GM21529 (cell line): ENCODE data around the gene GALNT14.

Source experiments
- ATAC-seq: cut with Tn5 transposase; IDR thresholded peaks from one replicate; pipeline ENCODE4 v1.9.1; 2021; ENCODE audit not compliant: unreplicated experiment

Gene GALNT14

DNA sequence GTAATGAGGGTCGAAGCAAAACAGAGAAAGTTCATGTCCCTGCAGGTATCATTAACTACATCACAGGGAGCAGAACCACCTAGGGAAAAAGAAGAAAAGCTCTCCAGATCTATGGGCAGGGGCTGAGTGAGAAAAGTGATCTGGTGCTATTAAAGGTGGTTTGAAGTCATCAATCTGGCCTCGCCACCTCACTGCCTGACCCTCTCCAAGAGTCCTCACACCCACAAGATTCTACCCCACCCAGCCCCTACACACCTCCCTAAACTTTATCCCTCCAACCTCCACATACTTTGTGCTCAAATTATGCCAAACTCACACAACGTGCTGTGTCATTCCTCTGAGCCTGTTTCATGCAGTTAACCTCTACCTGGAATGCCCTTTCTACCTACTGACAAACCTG lies 2.2 kb downstream of the GALNT14 start:
- ATAC-seq: no peak

GRCh38 chr2:31134480-31134879 lies 3.8 kb downstream of the GALNT14 start:
- no peak for ATAC-seq

- ATAC-seq: no peak
Observed at GRCh38 chr2:31132786-31133185, 5.5 kb downstream of the GALNT14 start.

- no peak for ATAC-seq
Observed at GRCh38 chr2:31131871-31132270, 6.4 kb downstream of the GALNT14 start.

DNA sequence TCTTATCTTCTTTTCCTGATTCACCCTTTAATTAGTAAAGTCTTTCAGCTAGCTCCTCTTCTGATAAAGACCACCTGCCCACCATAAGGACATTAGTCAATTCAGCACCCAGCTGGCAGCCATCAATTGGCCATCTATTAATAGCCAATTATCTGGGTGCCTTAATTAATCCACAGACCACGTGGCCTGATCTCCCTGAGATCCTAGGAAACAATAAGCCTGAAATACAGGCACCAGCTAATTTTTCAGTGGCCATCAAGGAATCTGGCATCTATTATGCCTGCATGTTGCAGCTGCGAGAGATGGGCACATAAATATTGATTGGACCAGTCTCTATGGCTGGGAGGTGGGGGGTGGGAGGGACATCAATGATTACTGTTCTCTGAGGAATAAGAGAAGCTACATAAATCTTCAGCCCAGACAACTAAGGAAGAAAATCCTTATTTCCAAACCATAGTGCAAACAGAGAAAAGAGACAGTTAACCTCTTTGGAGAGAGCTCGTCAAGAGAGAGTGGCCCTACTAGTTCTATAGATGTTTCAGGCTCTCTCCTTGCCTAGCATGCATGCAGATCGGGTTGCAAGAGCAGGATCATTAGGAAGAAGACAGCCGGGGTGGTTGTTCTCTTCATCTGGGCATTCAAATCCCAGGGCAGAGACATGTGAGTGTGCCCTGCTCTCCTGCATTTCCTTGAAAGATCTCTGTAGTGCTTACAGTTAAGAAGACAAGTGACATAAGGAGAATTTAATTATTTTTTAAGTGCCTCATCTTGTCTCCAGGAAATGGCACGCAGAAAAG lies 8.7 kb downstream of the GALNT14 start:
- no peak for ATAC-seq

DNA sequence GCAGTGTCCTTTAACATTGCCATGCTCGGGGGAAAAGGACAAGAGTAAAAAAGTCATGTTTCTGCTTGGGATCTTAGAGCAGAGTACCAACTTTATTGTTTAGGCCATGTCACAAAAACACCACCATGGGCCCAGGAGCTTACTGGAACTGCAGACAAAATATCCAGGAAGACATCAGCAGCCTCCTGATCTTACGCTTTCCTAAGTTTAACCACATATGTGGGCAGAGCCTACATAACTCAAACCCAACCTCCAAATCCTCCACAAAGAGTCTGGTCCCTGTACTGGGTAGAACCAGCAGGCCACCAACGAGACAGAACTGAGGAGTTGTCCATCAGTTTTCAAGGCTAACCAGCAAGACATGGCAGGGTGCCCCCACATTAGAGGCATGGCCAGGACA lies 10.3 kb downstream of the GALNT14 start:
- no peak for ATAC-seq

DNA sequence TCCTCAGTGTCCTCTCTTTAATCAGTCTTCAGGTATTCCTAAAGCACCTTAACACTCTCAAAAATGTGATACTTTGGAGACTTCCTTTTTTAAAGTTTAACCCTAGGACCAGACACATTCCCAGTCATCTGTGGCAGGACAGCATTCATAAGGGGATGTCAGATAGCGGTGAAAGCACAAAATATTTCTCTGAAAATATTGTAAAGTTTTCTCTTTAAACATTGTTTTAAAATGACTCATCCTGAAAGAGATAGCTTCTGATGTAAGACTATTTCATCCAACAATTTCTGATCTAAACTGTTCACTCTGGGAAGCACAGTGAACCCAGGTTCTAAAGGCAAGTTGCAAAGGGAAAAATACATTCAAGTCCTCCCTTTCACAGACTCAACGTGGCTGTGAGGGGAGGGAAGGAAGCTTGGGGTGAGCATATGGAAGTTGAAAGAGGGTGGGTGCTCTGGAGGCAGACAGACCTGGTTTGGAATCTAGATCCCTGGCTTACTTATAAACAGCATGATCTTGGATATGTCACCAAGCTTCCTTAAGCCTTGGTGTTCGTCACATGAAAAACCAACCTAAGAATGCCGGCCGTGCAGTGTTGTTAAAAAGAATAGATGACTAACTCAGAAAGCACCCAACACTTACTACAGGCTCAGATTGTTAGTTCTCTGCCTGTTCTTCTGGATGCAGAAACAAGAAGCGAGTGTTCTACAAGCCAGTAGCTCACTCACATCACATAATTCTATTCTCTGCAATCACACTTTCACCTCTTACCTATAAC lies 12.1 kb downstream of the GALNT14 start:
- ATAC-seq: no peak

DNA sequence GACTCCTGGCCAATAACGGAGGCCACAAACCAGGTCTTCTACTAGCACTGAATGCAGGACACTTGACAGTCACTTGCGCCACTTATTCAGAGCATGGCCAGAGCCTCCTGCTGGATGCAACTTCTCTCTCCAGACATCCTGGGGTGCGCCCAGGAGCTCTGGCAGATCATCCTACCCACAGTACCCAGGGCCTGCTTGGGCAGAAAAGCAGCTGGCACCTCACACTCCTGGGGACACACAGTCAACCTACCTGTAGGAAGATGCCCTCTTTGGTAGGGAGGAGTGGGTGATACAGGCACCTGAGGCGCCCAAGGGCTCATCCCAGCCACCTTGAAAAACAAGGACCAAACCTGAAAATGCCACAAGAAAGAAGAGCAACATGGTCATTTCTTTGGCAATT lies 13.3 kb downstream of the GALNT14 start:
- ATAC-seq: no peak

DNA sequence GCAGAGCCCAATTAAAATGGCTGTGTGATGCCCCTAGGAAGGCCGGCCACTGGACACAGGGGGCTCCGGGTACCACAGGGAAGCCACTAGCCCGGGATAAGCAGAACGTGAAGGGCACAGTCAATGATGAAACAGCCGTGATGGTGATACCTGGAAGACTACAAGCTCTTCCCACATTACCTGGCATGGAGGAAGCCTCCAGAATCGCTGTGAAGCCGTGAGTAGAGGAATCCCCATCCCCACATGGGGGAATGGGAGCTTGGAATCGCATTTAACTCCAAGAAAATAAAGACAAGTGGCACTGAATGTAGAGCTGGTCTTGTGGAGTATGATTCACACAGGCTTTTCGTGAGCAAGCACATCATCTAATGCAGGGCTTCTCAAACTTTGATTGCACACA lies 16.1 kb downstream of the GALNT14 start:
- no peak for ATAC-seq

DNA sequence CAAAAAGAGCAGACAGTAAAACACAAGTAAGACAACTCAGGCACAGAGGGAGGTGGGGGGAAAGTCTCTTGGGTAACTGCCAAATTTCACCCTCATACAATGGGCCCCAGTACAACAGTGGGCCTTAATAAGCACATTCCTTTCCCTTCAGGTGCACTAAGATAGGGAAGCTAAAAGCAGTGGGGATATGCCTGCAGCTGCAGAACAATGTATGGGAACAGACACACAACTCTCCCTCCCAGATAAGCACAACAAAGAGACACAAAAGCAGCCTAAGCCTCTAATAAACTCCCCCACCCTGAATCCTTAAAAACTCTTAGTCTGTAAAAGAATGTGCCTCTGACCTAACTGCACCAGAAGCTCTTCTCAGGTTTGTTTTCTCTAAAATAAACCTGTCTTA lies 24.5 kb downstream of the GALNT14 start:
- ATAC-seq: no peak

DNA sequence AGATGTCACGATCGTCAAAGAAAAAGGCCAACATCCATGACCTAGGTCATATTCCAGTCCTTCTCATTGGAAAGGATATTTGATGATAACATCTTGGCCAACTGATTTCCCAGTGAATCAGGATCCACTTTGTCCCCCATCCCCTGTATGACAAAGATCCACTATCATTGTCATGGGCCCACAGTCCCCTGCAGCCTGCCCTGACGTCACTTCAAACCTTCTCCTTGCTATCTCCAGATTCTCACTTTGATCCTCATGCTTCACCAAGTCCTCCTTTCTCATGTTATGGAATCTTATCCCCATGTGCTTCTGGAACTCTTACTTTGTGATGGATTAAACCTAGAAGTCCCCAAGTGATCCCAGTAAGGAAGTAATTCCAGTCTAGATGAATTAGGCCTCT lies 25.7 kb downstream of the GALNT14 start:
- ATAC-seq: no peak

GRCh38 chr2:31110998-31111397 lies 27.2 kb downstream of the GALNT14 start:
- ATAC-seq: no peak

DNA sequence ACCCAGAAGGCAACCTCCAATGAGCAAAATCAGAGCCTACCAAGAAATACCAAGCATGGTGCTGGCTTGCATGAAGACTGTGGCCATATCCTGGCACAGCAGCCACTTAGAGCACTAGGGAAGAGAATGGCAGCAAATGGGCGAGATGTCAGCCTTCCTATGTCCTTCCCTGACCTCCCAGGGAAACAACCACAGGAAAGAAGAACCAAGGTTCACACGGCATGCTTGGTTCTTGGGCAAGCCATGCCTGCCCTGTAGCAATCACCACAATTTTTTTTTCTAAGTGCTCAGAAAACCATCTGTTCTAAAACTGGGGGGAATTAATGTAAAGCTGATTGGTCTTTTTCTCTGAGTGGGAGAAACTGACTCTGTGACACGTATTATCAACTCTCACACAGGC lies 27.8 kb downstream of the GALNT14 start:
- ATAC-seq: no peak

GRCh38 chr2:31109633-31110192 lies 28.5 kb downstream of the GALNT14 start:
- ATAC-seq: no peak

DNA sequence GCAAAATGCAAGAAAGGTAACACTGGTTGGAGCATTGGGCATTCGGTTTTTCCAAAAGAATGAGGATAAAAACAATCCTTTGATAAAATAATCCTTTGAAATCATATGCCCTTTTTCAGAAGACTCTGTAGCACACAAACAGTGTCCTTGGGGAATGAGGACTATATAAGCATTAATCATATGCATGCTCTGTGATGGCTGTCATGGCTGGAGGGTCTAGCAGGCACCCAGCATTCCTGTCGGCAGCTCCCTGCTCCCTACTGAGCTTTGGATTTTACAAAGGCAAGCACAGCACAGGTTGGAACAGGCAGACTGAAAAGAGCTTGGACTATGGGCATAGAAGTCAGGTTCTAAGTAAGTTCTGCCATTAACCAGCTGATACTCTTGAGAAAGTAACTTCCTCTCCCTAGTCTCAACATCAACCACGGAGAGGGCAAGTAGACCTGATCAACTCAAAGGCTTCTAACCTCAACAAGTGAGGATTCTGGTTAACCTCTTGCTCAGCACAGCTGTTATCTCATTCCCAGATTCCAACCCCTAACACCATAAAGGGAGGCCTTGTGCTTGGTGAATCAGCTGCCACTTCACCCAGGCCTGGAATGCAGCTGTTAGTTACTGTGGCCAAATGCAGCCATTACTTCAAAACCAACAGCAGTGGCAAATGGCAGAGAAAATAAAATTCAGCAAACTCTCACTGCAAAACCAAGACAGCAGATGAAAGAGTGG lies 29.5 kb downstream of the GALNT14 start:
- no peak for ATAC-seq

DNA sequence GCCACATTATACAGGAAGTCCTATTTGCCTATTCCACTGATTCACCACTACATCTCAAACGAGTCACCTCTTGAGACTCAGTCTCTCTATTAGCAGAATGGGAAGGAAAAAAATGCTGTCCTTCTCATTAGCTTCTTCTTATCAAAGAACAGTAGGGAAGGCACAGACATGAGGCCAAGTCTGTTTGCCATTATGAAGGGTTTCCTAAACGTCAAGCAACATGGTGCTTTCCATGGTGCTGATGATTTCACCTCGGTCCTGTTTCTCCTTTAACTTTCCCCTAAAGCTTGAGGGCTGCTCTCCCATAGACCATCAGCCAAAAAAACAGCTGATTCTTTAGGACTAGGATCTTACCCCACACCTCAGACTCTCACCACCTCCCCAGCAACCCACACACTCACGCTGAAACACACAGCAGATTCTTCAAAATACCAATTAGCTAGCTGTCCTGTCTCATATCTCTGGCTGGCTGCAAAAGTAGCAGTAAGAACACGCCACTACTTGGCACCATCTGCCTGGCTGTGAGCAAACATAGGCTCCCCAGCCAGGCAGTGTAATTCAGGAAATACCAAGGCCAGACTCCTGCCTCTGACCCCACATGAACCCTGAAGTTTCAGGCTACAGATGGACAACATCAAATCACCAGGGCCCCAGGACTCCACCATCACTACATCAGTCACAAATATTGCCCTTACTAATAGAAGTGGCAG lies 30.5 kb downstream of the GALNT14 start:
- no peak for ATAC-seq

DNA sequence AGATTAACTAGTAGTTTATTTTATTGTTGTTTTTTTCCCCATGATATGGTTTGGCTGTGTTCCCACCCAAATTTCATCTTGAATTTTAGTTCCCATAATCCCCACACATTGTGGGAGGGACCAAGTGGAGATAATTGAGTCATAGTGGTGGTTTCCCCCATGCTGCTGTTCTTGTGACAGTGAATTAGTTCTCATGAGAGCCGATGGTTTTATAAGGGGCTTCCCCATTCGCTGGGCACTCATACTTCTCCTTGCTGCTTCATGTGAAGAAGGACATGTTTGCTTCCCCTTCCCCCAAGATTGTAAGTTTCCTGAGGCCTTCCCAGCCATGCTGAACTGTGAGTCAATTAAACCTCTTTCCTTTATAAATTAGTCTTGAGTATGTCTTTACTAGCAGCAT lies 36.5 kb downstream of the GALNT14 start:
- ATAC-seq: no peak

DNA sequence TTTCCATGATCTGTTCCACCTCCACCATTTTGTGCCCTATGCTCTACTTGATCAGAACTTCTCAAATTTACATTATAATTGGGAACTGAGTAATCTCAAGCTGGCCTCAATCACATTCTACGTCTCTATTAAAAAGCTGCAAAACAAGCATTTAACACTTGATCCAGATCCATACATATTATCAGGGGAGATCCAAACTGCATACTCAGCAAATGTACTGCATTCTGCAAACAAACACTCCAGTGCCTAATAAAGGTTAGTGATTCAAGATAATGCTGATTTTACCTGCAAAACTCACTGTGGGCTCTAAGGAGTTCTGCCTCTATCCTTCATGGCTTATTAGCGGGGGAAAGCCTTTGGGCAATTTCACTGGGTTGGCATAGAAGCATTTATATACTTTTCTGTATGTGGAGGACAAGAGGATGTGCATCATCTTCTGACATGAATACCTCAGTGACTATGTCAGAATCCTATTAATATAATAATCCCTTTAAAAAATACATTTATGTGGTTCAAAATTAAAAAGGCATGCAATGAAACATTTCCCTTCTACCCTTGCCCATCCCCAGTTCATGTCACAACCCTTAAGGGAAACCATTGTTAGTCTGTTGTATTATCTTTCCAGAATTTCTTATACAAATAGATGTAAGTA lies 40.2 kb downstream of the GALNT14 start:
- no peak for ATAC-seq

DNA sequence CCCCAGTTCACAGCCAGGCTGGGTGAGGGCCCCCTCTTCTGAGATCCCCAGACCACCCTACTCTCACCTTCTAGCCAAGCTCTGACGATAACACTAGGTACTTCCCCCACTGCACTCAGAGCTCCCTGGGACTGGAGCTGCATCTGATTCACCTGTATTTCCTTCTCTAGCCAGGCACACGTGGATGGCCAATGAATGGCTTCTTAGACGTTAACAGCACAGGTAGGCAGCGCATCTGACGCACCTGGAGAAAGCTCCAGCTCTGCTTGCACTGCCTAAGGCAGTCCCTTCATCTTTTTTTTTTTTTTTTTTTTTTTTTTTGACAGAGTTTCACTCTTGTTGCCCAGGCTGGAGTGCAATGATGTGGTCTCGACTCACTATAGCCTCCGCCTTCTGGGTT lies 48.1 kb downstream of the GALNT14 start:
- ATAC-seq: no peak

DNA sequence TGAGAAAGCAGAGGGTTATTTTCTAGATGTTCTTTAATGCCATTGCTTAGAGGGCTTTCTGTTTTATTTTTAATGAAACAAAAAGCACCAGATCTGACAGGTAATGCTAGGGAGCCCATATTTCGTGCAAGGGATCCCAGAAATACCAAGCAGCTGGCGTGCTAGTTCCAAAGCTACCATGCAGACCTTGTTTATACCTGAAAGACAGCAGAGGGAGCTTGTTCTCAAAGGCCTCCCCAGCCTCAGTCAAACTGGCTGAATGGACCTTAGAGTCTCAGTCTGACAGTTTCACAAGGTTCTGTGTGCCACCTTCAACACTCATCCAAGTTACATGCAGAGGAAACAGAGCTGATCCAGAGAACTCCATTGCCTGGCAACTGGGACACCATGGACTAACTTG lies 48.6 kb downstream of the GALNT14 start:
- ATAC-seq: no peak
